G401 (cell line): ENCODE results near the gene IQSEC3. TPM values are rescaled to one million over a fixed set of nuclear protein-coding genes. Genes with fewer than 3 reads are reported as not detected.
"Not testable (repeated sequence)": the region's sequence is repeated elsewhere in the genome, so short reads cannot be mapped to it uniquely, and the experiment has no call there.

Experiments used
- DNase-seq: peaks from one replicate; pipeline ENCODE4 v3.0.0-alpha.2; 2015; ENCODE audit warnings: low spot score
- in situ Hi-C: cut with HindIII; loops from 2 replicates; pipeline ENCODE4 v1.10.0; 2016; ENCODE audit warnings: low sequenced_read_pairs, mixed read lengths
- total RNA-seq: library from RNA; depleted of rRNA; stranded (reverse); fragments of >200 nt; shearing (Covaris generic); gene quantifications from 2 replicates; pipeline ENCODE4 v1.2.3, GENCODE V29; 2014

The IQSEC3 gene
- total RNA-seq, 1 experiment from 2014 or later, result not detected

- in situ Hi-C loops, DNase-seq: not testable (repeated sequence)
Measured at GRCh38 chr12:76551-76950, 10.0 kb downstream of the IQSEC3 start.

GRCh38 chr12:77101-77719 lies 10.6 kb downstream of the IQSEC3 start:
- in situ Hi-C loops, DNase-seq: not testable (repeated sequence)

GRCh38 chr12:77769-78383 lies 11.3 kb downstream of the IQSEC3 start:
- DNase-seq, in situ Hi-C loops: not testable (repeated sequence)

GRCh38 chr12:78981-79380 lies 12.4 kb downstream of the IQSEC3 start:
- in situ Hi-C loops, result no loop called here
- no peak for DNase-seq

DNA sequence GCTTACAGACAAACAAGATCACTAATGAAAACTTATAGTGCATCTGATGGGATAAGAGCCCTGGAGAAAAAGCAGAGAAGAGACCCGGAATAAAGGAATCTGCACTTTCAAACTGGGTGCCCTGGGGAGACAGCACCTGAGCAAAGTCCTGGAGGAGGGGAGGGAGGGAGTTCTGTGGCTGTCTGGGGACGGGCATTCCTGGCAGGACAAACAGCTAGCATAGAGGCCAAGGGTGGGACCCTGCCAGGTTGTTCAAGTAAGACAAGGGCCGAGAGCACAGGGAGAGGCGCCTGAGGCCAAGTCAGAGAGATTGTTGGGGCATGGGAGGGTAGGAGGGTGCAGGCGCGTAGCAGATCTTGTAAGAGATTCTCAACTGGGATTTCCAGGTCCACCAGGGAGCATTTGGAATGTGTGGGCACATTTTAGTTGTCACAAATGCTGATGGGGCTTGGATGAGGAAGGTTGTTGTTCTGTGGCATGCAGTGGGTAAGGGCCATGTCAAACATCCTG lies 14.2 kb downstream of the IQSEC3 start:
- in situ Hi-C loops, result no loop called here
- no peak for DNase-seq

DNA sequence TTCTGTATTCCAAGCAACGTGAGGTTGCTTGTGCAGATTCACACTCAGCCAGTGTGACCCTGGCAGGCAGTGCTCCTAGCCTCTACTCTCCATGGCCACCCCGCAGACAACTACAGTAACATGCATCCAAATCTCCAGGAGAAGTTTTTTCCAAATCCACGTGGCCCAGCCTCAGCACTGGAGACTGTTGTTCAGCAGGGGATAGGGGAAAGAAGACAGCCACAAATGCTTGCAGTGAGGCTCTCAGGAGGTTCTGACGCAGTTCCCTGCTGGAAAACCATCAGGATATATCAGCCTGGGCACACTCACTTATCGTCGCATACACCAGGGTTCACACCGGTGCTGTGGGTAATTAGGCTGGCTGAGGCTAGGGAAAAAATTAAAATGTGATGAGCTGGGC lies 16.2 kb downstream of the IQSEC3 start:
- no peak for DNase-seq
- in situ Hi-C loops, result no loop called here

DNA sequence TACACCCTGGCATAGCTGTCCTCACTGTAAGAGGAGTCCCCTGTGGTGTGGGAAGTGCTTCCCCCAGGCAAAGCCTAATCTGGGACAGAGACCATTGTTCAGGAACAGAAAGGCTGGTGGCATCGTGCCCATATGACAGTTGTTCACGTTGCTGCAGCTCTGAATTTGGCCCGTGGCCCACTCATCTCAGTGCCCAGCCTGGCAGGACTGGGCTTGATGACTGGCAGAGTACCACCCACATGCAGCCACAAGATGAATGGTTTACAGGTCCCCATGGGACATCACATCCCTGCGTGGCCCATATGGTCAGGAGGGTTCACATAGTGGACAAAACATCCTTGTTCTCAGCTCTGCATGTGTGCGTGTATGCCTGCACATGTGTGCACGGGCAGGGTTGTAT lies 17.5 kb downstream of the IQSEC3 start:
- in situ Hi-C loops, result no loop called here
- DNase-seq, result peak; percentile 94

DNA sequence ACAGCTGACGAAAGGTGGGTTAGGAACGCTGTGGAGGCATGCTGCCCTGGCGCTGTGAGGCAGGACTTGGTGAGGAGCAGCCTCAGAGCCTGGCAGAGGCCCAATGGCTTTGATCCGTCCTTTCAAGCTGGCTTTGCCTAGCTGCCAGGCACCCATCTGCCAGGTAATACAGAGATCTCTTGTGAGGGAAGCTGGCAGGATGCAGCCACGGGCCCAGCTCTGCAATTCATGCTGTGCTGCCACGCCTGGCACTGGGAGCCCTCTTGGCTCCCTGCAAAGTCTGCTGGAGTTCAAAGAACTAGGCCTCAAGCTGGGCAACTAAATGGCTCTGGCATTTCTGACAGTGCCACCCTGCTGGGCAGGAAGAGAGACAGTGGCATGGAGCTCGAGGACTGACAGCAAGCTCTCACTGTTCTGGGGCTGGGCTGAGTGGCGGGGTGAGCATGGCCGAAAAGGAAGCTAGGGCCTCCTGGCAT lies 18.7 kb downstream of the IQSEC3 start:
- DNase-seq, result peak; percentile 93
- in situ Hi-C loops, result no loop called here

DNA sequence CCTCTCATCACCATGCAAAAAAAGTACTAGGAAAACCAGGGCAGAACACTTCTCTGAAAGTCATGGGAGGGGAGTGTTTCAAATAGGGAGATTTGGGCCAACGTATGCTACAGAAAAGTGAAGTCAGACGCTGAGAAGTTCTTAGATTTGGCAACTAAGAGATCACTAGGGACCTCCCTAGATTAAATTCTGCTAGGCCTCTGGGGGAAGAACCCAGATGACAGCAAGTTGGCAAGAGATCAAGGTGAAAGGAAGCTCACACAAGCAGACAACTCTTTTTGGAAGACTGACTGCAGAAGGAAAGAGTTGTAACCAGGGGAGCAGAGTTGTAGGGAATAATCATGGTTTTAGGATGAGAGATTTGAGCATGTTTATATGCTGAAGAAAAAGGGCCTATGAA lies 20.7 kb downstream of the IQSEC3 start:
- DNase-seq, result no peak
- in situ Hi-C loops, result no loop called here

DNA sequence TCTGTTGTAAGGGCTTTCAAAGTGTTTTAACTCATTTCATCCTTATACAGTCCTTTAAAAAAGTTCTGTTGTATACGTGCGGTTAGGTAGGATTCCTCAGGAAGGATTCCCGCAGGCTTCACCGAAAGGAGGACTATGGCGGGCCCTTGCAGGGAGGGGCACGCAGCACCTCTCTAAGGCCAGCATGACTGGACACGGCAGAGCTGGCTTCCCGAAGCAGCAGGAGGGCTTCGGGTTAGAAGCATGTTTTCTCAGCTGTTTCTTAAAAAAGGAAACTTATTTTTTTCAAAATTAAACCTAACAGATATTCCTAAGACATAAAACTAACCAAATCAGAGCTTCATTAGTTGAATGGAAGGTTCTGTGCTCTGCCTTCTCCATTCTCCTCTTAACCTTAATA lies 21.3 kb downstream of the IQSEC3 start:
- in situ Hi-C loops, result no loop called here
- DNase-seq, result no peak

DNA sequence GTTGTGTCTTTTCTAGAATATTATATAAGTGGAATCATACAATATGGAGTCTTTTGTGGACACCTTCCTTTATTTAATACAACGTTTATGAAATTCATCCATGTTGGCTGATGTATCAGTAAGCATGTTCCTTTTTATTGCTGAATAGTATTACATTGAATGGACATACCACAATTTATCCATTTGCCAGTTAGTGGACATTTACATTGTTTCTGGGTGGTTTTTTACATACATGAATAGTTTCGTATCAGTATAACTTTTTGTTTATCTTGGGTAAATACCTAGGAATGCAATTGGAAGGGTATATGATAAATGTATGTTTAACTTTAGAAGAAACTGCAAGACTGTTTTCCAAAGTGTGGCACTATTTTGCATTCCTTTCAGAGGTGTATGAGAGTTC lies 23.1 kb downstream of the IQSEC3 start:
- no peak for DNase-seq
- in situ Hi-C loops, result no loop called here

DNA sequence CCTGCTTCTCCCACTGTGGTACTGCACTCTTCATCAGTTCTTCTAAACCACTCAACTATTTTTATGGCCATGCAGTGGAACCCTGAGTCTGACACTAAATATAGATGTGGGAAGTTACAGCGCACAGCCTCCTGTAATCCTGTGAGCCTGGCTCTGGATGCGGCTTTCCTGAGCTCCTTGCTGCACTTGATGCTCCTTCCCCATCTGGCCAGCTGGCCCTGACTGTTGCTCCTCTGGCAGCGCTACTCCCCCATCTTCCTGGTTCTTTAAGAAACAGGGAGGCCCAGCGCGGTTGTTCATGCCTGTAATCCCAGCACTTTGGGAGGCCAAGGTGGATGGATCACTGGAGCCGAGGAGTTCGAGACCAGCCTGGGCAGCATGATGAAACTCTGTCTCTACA lies 24.6 kb downstream of the IQSEC3 start:
- no peak for DNase-seq
- in situ Hi-C loops, result no loop called here

DNA sequence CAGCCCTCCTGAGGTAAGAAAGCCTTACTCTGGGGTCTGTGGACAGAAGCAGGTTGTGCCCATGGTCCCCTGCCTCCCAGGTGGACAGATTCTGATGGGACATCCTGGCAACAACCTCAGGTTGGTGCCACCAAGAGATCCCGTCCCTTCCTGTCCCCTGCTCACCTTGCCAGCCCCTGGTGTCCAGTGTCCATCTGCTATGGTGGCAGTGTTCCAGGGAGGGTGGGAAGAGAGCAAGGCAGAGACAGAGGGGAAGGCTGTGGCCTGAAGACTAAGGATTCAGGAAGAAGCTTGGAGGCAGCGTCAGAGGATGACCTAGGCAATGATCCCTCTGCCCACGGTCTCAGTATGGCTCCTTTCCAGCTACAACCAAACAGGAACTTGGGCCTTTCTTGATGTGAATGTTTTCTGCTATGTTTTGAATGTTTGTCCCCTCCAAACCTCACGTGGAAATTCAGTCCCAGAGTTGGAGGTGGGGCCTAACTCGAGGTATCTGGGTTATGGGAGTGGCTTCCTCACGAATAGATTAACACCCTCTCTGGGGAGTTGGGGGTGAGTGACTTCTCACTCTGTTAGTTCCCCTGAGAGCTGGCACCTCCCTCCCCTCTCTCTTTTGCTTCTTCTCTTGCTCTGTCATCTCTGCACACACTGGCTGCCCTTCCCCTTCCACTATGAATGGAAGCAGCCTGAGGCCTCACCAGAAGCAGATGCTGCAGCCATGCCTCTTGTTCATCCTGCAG lies 26.9 kb downstream of the IQSEC3 start:
- peak; percentile 79 for DNase-seq
- in situ Hi-C loops, result no loop called here

DNA sequence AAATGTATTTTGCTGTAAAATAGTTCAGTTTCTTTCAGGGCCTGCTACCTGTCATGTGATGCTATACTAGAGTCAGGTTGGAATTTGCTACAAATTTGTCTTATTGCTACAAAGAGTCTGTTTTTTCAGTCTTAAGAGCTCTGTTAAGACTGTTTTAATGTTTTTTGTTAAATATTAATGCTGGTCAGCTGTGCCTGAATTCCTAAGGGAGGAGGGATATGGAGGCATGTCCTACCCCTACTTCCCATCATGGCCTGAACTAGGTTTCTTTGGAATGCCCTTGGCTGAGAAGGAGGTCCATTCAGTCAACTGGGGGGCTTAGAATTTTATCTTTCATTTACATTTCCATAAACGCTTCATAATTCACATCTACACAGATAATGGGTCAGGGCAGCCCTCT lies 30.0 kb downstream of the IQSEC3 start:
- in situ Hi-C loops, result no loop called here

DNA sequence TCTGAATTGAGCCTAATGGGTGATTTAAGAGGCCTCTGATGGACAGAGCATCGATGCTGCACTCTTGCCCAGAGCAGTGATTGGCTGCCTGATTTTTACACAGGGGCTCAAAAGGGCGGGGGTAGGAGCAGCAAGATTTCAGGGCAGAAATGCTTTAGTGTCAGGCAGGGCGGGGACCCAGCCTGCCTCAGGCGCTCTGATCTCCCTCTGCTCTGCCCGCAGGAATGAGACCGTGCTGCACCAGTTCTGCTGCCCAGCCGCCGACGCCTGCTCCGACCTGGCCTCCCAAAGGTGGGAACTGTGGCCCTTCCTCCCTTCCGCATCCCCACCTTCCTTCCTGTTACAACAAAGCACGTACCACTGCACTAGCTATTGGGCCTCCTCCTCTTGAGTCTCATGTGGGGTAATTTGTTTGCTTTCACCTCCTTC lies 32.4 kb downstream of the IQSEC3 start:
- no peak for DNase-seq
- in situ Hi-C loops, result no loop called here

More for the DNA sequence above, 30.0 kb downstream of the IQSEC3 start:
- no peak for DNase-seq

DNA sequence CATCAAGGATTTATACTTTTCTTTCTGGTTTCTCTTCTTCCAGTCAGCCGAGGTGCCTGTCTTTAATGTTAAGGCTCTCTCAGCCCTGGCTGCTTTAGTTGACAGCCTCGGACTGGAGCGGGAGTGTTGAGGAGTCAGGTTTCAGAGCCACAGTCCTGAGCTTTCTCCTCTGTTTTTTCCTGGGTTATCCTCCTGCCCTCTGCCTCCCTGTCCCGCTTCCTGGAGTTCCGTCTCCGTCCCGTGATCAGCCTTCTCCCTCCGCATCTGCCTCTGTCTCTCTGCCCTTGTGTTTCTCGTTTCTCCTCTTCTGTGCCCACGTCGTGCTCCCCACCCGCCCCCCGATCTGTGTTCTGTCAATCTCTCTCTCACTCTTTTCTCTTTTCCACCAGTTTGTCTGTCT lies 33.0 kb downstream of the IQSEC3 start:
- no peak for DNase-seq
- in situ Hi-C loops, result no loop called here

DNA sequence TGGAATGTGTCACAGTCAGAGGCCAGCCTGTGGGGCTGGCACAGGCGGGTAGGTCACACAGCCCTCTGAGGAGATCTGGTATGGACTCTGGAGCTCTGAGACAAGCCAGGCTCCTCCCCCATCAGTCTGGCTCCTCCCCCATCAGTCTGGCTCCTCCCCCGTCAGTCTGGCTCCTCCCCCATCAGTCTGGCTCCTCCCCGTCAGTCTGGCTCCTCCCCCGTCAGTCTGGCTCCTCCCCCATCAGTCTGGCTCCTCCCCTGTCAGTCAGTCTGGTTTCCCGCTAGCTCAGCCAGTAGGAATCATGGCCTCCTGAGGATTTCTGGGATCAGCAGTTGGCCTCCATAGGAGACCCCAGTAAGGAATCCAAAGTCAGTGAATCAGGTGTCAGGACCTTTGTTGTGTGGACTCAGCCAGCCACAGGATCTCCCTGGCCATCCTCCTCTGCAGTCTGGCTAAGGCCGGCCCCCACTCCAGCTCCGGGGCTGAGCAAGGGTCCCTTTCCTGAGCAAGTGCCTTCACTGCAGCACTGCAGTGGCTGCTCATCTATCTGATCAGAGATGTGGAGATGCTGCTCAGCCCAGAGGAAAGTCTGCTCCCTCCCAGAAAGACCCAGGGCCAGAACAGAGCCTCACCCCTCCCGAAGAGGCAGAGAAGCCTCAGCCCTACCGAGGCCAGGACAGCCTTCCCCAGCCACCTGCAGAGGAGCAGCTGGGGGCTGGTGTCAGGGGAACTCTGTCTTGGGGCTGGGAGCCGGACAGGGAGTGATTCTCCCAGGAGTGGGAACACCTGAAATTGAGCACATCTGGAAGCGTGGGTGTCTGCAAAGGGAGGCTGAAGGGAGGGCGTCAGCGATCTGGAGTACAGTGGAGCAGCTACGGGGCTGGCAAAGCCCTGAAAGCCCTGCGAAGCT lies 35.7 kb downstream of the IQSEC3 start:
- DNase-seq, result no peak
- in situ Hi-C loops, result no loop called here

DNA sequence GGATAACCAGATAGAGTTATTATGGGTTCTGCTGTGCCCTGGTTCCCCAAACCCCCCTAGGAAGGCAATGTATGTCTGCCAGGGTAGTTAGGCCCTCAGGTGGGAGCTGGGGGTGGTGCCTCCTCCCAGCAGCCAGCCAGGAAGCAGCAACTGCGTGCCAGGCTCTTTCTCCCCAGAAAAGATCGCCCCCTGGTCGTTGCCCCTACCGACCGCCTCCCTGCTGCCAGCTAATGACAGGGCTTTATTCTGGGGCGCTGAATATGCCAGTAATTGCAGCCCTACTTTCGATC lies 36.3 kb downstream of the IQSEC3 start:
- no peak for DNase-seq
- in situ Hi-C loops, result no loop called here

GRCh38 chr12:103169-103981 lies 36.8 kb downstream of the IQSEC3 start:
- DNase-seq, result no peak
- in situ Hi-C loops, result no loop called here
